Measurements from ENCODE around the gene REXO1.

DNA sequence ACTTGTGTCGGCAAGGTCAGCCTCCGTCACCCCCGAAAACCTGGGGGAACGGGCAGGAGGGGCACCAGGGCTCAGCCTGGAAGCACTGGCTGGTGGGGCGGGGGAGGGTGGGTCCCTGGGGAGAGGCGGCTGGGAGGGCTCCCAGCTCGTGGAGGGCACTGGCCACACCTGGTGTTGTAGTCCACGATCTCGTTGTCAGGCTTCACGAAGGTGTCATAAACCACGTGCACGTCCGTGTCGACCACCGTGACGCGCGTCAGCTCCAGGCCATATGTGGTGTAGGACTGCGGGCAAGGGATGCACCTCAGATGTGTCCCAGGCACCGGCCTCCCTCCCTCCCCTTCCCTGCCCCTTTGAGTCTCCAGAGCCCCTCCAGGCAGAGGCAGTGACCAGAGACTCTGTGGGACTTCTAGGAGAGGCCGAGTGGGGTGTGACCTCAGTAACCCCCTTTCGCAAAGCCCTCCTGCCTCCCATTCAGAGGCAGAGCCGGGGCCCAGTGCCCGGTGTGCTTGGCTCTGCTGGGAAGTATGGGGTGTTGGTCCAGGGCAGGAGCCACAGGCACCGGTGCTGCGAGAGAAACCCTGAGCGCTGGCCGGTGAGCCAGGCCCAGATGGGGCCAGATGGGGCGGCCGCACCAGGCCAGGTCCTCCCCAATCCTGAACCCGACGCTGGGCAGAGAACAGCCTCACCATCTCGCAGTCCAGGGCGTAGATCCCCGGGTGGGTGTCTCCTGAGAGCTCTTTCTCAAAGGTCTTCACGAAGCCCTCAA is 31.6 kb downstream of the REXO1 start:
- TF ChIP-seq, protein P1, sequence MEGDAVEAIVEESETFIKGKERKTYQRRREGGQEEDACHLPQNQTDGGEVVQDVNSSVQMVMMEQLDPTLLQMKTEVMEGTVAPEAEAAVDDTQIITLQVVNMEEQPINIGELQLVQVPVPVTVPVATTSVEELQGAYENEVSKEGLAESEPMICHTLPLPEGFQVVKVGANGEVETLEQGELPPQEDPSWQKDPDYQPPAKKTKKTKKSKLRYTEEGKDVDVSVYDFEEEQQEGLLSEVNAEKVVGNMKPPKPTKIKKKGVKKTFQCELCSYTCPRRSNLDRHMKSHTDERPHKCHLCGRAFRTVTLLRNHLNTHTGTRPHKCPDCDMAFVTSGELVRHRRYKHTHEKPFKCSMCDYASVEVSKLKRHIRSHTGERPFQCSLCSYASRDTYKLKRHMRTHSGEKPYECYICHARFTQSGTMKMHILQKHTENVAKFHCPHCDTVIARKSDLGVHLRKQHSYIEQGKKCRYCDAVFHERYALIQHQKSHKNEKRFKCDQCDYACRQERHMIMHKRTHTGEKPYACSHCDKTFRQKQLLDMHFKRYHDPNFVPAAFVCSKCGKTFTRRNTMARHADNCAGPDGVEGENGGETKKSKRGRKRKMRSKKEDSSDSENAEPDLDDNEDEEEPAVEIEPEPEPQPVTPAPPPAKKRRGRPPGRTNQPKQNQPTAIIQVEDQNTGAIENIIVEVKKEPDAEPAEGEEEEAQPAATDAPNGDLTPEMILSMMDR (IDR thresholded peaks at IDR 0.05), result no peak
- no peak for TF ChIP-seq POLR2A (IDR thresholded peaks at IDR 0.05)

Measured in testis (tissue), 2 donors.